WI38 (cell line): ENCODE results near the gene RIN3.

Experiments
- H3K4me3 ChIP-seq: 2 replicates; pipeline ENCODE4 v1.5.1; 2011; ENCODE audit warnings: low read depth, mild to moderate bottlenecking, control low read depth, low read length
- TF ChIP-seq, protein P1 (sequence below): IDR thresholded peaks from 2 replicates; pipeline ENCODE4 v1.5.1; 2012; ENCODE audit warnings: low read depth, mild to moderate bottlenecking, control low read depth, low read length

RIN3 gene

DNA sequence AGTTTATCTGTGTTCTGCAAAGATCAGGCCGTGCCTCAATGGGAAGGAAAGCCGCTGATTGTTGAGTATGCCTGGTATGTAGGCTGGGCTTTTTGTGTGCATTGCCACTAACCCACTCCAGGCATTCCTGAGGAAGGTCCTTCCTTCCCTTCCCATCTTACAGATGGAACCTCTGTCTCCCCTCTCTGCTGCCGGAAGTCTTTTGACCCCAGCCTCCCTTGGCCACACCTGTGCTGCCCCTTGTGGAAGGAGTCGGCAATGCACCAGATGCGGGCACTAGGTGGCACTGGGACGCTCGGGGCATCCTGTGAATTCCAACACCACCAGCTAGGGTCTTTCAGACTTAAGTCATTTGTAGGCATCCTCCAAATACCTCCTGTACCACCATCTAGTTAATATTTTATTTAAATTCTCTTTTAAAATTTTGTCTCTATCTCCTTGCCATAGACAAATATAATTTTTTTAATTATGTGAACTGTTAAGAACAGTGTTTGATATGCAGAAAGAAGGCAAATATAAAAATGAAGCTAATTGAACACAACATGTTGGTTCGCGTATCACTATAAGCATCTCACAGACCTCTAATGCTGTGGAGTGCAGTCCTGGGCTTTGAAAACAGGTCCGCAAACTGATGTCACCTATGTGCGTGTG is 99.6 kb downstream of the RIN3 start:
- TF ChIP-seq, protein P1, sequence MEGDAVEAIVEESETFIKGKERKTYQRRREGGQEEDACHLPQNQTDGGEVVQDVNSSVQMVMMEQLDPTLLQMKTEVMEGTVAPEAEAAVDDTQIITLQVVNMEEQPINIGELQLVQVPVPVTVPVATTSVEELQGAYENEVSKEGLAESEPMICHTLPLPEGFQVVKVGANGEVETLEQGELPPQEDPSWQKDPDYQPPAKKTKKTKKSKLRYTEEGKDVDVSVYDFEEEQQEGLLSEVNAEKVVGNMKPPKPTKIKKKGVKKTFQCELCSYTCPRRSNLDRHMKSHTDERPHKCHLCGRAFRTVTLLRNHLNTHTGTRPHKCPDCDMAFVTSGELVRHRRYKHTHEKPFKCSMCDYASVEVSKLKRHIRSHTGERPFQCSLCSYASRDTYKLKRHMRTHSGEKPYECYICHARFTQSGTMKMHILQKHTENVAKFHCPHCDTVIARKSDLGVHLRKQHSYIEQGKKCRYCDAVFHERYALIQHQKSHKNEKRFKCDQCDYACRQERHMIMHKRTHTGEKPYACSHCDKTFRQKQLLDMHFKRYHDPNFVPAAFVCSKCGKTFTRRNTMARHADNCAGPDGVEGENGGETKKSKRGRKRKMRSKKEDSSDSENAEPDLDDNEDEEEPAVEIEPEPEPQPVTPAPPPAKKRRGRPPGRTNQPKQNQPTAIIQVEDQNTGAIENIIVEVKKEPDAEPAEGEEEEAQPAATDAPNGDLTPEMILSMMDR, result peak; percentile 69
- no peak overlapping the region for H3K4me3 ChIP-seq

DNA sequence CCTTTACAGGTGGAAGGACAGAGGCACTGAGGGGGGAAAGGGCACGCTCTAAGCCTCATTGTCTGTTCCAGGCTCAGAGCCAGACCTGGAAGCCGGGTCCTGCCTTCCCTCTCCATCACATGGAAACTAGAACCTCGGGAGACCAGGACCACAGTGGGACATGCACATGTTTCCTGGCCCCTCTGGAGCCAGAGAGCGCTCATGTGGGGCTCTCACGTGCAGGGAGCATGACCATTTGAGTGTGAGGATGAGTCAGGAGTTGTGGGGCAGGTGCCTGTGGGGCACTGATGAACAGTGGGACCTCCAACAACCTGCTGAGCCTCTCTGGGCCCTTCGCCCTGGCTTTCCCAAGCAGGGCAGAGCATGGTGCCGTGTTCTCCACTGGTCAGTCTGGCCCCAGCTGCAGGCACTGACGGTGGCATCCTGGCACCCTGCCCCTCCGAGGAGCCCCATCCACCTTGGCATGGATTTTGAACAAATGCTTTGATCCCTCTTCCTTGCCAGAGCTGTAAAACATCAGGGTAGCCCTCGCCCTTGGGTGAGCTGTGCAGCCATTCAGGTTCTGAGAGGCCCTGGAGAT is 100.2 kb downstream of the RIN3 start:
- TF ChIP-seq, protein P1, result no peak
- H3K4me3 ChIP-seq, result no peak overlapping the region

DNA sequence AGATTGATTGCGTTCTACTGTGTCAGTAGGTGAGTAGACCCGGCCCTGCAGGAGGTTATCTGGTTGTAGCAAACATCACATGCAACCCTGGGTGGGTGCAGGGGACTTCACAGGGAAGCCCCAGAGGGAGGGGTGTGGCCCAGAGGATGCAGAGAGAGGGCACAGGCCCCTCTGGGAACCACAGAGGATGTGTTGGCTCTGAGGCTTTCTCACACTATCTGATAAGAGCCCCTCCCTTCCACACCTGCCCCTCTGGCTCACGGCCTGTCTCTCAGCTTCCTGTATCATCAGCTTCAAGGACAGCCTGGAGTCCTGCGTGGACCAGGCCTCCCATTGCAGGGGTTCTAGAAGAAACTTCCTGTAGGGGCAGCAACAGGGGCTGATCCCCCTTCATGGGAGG is 101.9 kb downstream of the RIN3 start:
- TF ChIP-seq, protein P1, result no peak
- no peak overlapping the region for H3K4me3 ChIP-seq

DNA sequence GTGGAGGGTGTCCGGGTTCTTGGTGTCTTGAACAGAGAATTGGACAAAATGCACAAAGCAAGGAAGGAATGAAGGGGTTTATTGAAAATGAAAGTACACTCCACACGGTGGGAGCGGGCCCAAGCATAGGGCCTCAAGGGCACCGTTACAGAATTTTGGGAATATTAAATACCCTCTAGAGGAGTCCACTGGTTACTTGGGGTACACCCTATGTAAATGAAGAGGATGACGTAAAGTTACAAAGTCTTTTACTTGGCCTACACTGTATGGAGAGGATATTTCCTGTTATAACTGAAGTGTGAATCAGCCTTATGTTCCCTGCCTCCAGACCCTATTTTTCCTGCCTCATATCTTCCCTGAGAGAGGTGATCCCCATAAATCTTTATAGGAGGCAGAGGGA is 102.6 kb downstream of the RIN3 start:
- TF ChIP-seq, protein P1, result no peak
- H3K4me3 ChIP-seq, result no peak overlapping the region

DNA sequence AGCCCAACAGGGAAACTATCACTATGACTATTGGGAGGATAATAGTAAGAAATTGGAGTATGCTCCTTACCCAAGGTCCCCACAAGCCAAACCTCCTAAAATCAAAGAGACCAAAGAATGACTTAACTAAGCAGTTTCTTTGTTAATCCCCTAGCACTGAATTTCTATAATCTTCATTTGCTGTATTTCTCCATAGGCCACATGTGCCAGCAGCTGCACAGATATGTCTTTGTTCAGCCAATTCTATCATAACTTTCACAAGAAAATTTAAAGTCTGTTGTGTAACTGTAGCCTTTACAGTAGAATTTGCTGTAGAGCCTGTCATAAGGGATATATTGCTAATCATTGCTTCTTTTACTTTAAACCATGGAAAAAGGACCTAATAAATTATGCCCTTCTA is 104.0 kb downstream of the RIN3 start:
- TF ChIP-seq, protein P1, result no peak
- no peak overlapping the region for H3K4me3 ChIP-seq

DNA sequence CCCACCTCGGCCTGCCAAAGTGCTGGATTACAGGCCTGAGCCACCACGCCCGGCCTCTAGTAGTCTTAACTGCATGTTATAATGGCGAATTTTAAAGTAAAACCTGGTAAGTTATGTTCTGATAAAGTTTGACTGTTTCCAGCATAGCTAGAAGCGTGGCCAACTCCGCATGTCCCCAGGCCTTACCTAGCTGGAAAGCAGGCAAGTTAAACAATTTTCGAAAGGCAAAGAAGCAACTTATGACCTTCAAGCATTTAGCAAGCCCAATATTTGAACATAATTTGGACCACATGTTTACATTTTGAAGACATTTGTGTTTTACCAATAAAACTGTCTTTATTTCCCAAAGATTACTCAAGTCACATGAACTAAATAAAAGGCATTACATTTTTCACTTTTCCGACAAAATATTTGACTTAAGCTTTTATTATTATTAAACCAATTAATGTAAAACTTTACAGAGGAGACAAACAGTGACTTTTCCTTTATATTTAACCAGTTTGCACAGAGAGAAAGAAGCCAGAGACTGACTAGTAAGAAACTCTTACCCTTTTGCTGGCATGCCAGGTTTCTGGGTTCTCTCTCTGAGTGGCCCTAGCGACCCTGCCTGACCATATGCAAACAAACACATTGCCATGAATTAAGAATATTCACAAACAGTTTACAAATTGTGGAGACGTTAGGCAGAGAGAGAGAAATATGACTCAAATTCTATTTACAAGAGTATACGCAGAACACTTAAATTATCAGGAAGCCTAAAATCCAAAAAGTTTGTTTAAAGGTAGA is 106.3 kb downstream of the RIN3 start:
- TF ChIP-seq, protein P1, result no peak
- no peak overlapping the region for H3K4me3 ChIP-seq

DNA sequence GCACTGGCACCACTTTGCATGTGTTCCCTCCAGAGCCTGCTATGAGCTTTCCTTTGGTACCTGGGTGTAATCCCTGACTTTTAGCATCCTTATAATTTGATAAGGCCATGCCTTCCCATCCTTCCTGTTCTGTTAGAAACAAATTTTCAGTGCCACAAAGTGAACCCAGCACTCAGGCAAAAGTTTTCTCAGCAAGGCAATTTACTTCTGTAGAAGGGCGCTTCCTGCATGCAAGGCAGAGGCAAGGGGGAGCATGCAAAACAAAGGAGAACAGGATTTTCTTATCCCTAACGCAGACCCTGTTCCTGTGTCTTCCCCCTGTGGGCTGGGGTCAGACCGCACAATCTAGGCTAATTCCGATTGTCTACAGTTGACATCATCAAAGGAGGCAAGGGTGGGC is 108.7 kb downstream of the RIN3 start:
- H3K4me3 ChIP-seq, result no peak overlapping the region
- TF ChIP-seq, protein P1, result no peak
